Measurements from ENCODE around the gene NTM.

GRCh38 chr11:131413217-131413616 is 42.8 kb downstream of the NTM start:
- TF ChIP-seq POLR2AphosphoS5 (IDR thresholded peaks at IDR 0.05) (no peak), RAD21 (conservative IDR thresholded peaks at IDR 0.05) (no peak), TAF1 (IDR thresholded peaks at IDR 0.05; ENCODE audit: low read depth) (no peak), REST (IDR thresholded peaks at IDR 0.05; ENCODE audit: borderline replicate concordance) (no peak)

Measured in neural cell (in vitro differentiated cells).